NCI-H128 (cell line): ENCODE data around the gene SLC8B1.
"Not testable (repeated sequence)": the region's sequence is repeated elsewhere in the genome, so short reads cannot be mapped to it uniquely, and the experiment has no call there.

Experiments
- DNase-seq: peaks from one replicate; lab custom pipeline; 2025; ENCODE audit not compliant: unreplicated experiment; lab: John Stamatoyannopoulos, UW

Gene SLC8B1

GRCh38 chr12:113358381-113359132 is 23.6 kb upstream of the SLC8B1 start, which contains the start of gene PLBD2:
Gene PLBD2 (plus strand): TSS chr12:113358587. CDS start chr12:113358601, 14 bp downstream.
- DNase-seq, result peak; percentile 81

- not testable (repeated sequence) for DNase-seq
These were observed 19.3 kb upstream of the SLC8B1 start for GRCh38 chr12:113354192-113354591.

GRCh38 chr12:113351089-113351488 is 16.2 kb upstream of the SLC8B1 start:
- no peak for DNase-seq

- DNase-seq, result no peak
These were observed 14.1 kb upstream of the SLC8B1 start for GRCh38 chr12:113348849-113349536.

- no peak for DNase-seq
These were observed 13.0 kb upstream of the SLC8B1 start for GRCh38 chr12:113347892-113348291.

- DNase-seq, result no peak
These were observed 12.2 kb upstream of the SLC8B1 start for GRCh38 chr12:113347107-113347506.

DNA sequence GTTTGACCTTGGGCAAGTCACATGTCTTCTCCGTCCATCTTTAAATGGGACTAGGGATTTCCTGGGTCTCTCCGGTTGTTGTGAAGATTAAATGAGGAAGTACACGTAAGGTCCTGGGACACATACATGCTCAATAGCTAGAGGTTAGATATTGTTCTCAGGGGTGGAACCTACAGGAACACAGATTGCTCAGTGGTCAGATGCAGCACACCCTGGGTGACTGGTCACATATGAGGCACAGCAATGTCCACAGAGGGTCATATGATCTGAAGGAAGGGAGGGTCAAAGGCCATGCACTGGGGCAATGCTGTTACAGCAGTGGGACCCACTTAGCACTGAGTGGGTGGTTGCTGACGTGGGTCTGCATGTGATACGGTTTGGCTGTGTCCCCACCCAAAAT is 11.4 kb upstream of the SLC8B1 start:
- no peak for DNase-seq

GRCh38 chr12:113345318-113345717 is 10.4 kb upstream of the SLC8B1 start:
- no peak for DNase-seq

GRCh38 chr12:113341535-113341934 is 6.6 kb upstream of the SLC8B1 start:
- DNase-seq, result no peak

DNA sequence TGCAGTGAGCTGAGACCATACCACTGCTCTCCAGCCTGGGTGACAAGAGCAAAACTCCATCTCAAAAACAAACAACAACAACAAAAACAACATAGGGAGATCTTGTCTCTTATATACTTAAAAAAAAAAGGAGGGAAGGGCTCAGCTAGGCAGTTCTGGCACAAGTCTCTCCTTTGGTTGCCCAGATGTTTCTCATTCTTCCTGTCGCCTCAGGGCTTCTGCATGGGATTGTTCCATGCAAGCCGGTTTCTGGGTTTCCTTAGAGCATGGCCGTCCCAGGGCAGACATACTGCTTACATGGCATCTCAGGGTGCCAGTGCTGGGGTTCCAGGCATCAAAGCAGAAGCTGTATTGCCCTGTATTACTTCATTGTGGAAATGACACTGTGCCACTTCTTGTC is 5.2 kb upstream of the SLC8B1 start:
- no peak for DNase-seq

DNA sequence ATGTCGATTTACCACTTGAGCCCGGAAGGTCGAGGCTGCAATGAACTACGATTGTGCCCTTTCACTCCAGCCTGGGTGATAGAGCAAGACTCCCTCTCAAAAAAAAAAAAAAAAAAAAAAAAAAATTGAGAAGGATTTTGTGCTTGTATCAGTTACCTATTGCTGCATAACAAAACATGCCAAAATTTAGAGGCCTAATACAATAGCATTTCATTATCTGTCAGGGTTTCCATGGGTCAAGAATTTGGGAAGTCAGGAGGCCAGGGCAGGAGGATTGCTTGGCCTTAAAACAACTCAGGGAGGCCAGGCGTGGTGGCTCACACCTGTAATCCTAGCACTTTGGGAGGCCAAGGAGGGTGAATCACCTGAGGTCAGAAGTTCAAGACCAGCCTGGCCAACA is 4.6 kb upstream of the SLC8B1 start:
- DNase-seq, result no peak

DNA sequence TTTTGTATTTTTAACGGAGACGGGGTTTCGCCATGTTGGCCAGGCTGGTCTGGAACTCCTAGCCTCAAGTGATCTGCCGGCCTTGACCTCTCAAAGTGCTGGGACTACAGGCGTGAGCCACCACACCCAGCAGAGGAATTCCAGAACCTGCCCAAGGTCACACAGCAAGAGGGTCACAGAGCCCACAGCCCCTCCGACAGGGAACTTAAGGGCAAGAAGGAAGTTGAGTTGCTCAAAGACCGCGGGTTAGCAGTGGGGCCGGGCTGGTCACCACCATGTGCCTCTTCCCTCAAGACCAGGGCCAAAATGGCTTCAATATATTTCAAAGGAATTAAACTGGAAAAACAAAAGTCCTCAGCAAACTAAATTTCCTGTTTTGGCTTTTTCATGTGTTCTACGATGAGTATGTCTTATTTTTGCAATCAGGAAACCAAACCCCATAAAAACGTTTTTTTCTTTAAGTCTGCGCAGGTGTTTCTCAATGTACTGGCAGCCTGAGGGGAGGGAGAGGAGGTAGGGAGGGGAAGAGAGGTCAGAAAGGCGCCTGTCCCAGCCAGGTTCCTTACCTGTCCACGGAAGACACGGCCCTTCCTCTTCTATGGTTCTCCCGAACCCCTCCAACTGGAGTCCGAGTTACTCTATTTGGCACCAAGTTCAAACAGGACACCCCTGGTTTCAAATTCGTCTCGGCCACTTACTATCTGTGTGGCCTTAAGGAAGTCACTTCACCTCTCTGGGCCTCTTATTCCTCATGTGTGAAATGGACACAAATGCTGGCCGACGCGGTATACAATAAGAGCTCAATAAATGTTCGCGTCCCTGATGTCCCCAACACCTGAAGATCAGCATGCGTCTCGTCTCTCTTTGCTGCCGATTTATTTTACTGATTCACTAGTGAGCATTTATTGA is 778 bp downstream of the SLC8B1 start:
- no peak for DNase-seq

- no peak for DNase-seq
These were observed 1.5 kb downstream of the SLC8B1 start for GRCh38 chr12:113333418-113333750.

- DNase-seq, result no peak
These were observed 2.1 kb downstream of the SLC8B1 start for GRCh38 chr12:113332688-113333417.

DNA sequence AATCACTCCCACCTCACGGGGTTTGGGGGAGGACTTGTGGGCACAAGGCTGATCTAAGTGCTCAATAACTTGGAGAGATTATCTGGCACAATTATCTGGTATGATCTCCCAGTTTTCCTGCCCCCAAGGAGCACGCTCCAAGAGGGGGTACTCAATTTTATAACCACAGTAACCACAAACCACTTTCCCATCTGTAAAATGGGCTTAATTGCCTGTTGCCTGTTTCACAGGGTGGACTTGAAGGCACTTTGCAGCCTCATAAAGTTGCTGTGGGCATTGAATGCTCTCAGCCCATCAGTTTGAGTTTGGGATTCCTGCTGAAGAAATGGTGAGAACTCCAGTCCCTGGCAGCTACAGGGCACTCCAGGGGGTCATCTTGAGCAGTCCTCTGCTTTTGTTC is 4.4 kb downstream of the SLC8B1 start:
- no peak for DNase-seq

DNA sequence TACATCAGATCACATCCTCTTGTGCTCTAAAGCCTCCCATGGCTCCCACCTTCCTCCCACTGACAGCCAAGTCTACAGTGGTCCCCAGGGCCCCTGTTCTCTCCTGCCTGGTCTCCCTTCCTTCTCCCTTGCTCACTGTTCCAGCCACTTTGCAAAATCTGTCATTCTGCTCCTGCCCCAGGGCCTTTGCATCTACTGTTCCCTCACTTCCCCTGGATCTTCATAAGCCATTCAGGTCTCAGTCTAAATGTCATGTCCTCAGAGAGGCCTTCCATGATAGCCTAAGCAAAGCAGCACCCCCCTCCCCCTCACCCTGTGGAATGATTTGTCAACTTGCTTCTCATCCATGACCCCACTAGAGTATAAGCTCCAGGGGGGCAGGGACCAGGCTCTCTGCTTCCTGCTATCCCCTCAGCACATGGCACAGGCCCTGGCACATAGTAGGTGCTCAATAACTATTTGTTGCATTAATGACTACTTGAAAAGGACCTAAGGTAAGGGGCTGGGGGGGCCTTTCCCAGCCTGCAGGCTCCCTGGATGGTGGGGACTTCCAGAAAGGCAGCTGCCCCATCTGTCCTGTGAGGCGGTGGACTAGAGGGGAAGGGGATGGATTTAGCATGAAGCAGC is 5.0 kb downstream of the SLC8B1 start:
- DNase-seq, result no peak

GRCh38 chr12:113329022-113329790 is 5.7 kb downstream of the SLC8B1 start:
- no peak for DNase-seq

GRCh38 chr12:113328368-113328889 is 6.5 kb downstream of the SLC8B1 start:
- DNase-seq, result no peak

GRCh38 chr12:113326775-113327395 is 8.0 kb downstream of the SLC8B1 start:
- no peak for DNase-seq
